GM12878 (cell line): ENCODE measurements around the gene EXOC4.

Experiments used
- CREB1 ChIP-seq: IDR thresholded peaks from 2 replicates; pipeline ENCODE4 v1.6.1; 2012; ENCODE audit warnings: low read depth, mild to moderate bottlenecking, inconsistent platforms
- EP300 ChIP-seq, 2 experiments: fragments of 150-350 bp in 1 of 2; IDR thresholded peaks; 2 replicates each; pipeline ENCODE4 v1.6.1; 2011 to 2012; ENCODE audit warnings: low read depth in 2 of 2, low read length in 2 of 2, borderline replicate concordance in 1 of 2, improper control_type of control experiment in 1 of 2, inconsistent platforms in 1 of 2; ENCODE audit not compliant: control insufficient read depth in 1 of 2
- FOS ChIP-seq: IDR thresholded peaks from 3 replicates; pipeline ENCODE4 v1.6.1; 2011; ENCODE audit warnings: borderline replicate concordance; ENCODE audit not compliant: insufficient read length; ENCODE audit errors: extremely low read depth
- FOXK2 ChIP-seq: fragments of 450-650 bp; IDR thresholded peaks from 2 replicates; pipeline ENCODE4 v1.6.1; 2017; ENCODE audit warnings: mild to moderate bottlenecking, moderate library complexity
- POLR2A ChIP-seq: IDR thresholded peaks from 2 replicates; pipeline ENCODE4 v1.6.1; 2011; ENCODE audit warnings: low read depth, mild to moderate bottlenecking, low read length
- RAD21 ChIP-seq: IDR thresholded peaks from 2 replicates; pipeline ENCODE4 v1.6.1; 2011; ENCODE audit warnings: mild to moderate bottlenecking, low read depth, low read length, moderate library complexity; ENCODE audit not compliant: insufficient read depth
- SREBF1 ChIP-seq: IDR thresholded peaks from 2 replicates; pipeline ENCODE4 v1.6.1; 2012; ENCODE audit warnings: mild to moderate bottlenecking, low read length
- SRF ChIP-seq, 2 experiments: IDR thresholded peaks; 2 replicates each; pipeline ENCODE4 v1.6.1; 2011; ENCODE audit warnings: low read depth in 2 of 2, low read length in 2 of 2, mild to moderate bottlenecking in 1 of 2, moderate library complexity in 1 of 2
- TAF1 ChIP-seq: IDR thresholded peaks from 2 replicates; pipeline ENCODE4 v1.6.1; 2011; ENCODE audit warnings: mild to moderate bottlenecking, low read depth, low read length, borderline replicate concordance
- TF ChIP-seq, protein P1 (sequence below): IDR thresholded peaks from 2 replicates; pipeline ENCODE4 v1.6.1; 2012; ENCODE audit warnings: mild to moderate bottlenecking, low read depth, low read length
- TF ChIP-seq, protein P2 (sequence below), 3 experiments: IDR thresholded peaks in 2 of 3; conservative IDR thresholded peaks in 1 of 3; 2 replicates each; pipeline ENCODE4 v1.5.1; 2011; ENCODE audit warnings: low read depth in 3 of 3, low read length in 3 of 3, mild to moderate bottlenecking in 3 of 3, control low read depth in 2 of 3, moderate library complexity in 2 of 3, inconsistent platforms in 1 of 3, mixed read lengths in 1 of 3; ENCODE audit not compliant: control insufficient read depth in 2 of 3, insufficient read depth in 1 of 3; ENCODE audit errors: extremely low read depth in 1 of 3

DNA sequence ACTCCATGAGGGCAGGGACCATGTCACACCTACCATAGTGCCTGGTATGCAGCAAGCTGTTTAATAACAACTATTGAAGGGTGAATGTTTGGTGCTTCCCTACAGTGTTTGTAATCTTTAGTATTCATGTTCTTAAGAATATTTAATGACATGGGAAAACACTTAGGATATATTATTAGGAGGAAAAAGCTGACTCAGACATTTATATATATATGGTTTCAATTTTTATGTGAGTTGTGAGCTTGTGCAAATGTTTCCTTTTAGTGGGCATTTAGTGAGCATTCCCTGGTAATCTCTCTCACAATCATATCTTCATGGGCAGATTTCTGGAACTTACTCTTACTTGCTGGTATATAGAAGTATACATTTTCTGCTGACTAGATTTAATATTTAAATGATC, 359.1 kb downstream of the EXOC4 start:
- TF ChIP-seq FOXK2 (no peak), POLR2A (no peak), SREBF1 (no peak), TAF1 (no peak), SRF (IDR thresholded peaks at IDR 0.05; ENCODE audit: low read depth in 2 of 2, low read length in 2 of 2) (no peak), CREB1 (no peak), RAD21 (no peak), FOS (no peak), EP300 (IDR thresholded peaks at IDR 0.05; ENCODE audit: borderline replicate concordance in 1 of 2, control insufficient read depth in 1 of 2, low read depth in 2 of 2, low read length in 2 of 2) (no peak)
- TF ChIP-seq, protein P1, sequence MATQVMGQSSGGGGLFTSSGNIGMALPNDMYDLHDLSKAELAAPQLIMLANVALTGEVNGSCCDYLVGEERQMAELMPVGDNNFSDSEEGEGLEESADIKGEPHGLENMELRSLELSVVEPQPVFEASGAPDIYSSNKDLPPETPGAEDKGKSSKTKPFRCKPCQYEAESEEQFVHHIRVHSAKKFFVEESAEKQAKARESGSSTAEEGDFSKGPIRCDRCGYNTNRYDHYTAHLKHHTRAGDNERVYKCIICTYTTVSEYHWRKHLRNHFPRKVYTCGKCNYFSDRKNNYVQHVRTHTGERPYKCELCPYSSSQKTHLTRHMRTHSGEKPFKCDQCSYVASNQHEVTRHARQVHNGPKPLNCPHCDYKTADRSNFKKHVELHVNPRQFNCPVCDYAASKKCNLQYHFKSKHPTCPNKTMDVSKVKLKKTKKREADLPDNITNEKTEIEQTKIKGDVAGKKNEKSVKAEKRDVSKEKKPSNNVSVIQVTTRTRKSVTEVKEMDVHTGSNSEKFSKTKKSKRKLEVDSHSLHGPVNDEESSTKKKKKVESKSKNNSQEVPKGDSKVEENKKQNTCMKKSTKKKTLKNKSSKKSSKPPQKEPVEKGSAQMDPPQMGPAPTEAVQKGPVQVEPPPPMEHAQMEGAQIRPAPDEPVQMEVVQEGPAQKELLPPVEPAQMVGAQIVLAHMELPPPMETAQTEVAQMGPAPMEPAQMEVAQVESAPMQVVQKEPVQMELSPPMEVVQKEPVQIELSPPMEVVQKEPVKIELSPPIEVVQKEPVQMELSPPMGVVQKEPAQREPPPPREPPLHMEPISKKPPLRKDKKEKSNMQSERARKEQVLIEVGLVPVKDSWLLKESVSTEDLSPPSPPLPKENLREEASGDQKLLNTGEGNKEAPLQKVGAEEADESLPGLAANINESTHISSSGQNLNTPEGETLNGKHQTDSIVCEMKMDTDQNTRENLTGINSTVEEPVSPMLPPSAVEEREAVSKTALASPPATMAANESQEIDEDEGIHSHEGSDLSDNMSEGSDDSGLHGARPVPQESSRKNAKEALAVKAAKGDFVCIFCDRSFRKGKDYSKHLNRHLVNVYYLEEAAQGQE, result no peak
- TF ChIP-seq, protein P2, sequence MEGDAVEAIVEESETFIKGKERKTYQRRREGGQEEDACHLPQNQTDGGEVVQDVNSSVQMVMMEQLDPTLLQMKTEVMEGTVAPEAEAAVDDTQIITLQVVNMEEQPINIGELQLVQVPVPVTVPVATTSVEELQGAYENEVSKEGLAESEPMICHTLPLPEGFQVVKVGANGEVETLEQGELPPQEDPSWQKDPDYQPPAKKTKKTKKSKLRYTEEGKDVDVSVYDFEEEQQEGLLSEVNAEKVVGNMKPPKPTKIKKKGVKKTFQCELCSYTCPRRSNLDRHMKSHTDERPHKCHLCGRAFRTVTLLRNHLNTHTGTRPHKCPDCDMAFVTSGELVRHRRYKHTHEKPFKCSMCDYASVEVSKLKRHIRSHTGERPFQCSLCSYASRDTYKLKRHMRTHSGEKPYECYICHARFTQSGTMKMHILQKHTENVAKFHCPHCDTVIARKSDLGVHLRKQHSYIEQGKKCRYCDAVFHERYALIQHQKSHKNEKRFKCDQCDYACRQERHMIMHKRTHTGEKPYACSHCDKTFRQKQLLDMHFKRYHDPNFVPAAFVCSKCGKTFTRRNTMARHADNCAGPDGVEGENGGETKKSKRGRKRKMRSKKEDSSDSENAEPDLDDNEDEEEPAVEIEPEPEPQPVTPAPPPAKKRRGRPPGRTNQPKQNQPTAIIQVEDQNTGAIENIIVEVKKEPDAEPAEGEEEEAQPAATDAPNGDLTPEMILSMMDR (IDR thresholded peaks at IDR 0.05 in 2 of 3, conservative IDR thresholded peaks at IDR 0.05 in 1 of 3; ENCODE audit: control insufficient read depth in 2 of 3, extremely low read depth in 1 of 3, insufficient read depth in 1 of 3, low read depth in 3 of 3, low read length in 3 of 3), result no peak
